PC-3 (cell line): ENCODE data around the gene TANGO6. TPM values are rescaled to one million over a fixed set of nuclear protein-coding genes. Genes with fewer than 3 reads are reported as not detected.
A peak's percentile ranks its signal among the peaks of the same experiment; 100 is the strongest.
"Not testable (repeated sequence)": the region's sequence is repeated elsewhere in the genome, so short reads cannot be mapped to it uniquely, and the experiment has no call there.

ENCODE experiments used
- ATAC-seq: fragments of 200-7000 bp; cut with Tn5 transposase; 2 replicates; pipeline ENCODE4 v1.9.1; 2020; ENCODE audit warnings: mild to moderate bottlenecking, moderate library complexity
- BruUV-seq: library from RNA; stranded (reverse); fragments of 400-500 nt; replicated peaks from 2 replicates; lab custom pipeline; 2021; lab: Mats Ljungman, UMichigan
- CTCF ChIA-PET: fragments of 300-600 bp; sonication (Branson Sonifier 250); formaldehyde crosslinking; loops from one replicate; lab custom pipeline; 2022; ENCODE audit warnings: antibody characterized with exemption; lab: Charles Lee
- POLR2A ChIA-PET: fragments of 300-600 bp; sonication (Branson Sonifier 250); formaldehyde crosslinking; loops from one replicate; lab custom pipeline; 2022; ENCODE audit warnings: antibody characterized with exemption; ENCODE audit not compliant: unreplicated experiment; lab: Charles Lee
- DNase-seq: peaks from one replicate; pipeline ENCODE4 v3.0.0-alpha.2; 2015
- H2AFZ ChIP-seq: fragments of 300-600 bp; sonication (generic); 2 replicates; pipeline ENCODE4 v1.6.0; 2016; ENCODE audit warnings: antibody characterized with exemption, low read length
- H3F3A ChIP-seq: fragments of 300-600 bp; sonication (generic); one replicate; pipeline ENCODE4 v1.6.0; 2017; ENCODE audit warnings: antibody characterized with exemption, low read length, control low read depth, mild to moderate bottlenecking; ENCODE audit not compliant: unreplicated experiment
- H3K27ac ChIP-seq: fragments of 300-600 bp; sonication (generic); 2 replicates; pipeline ENCODE4 v1.5.1; 2016; ENCODE audit warnings: mild to moderate bottlenecking, low read length
- H3K27me3 ChIP-seq: fragments of 300-600 bp; sonication (generic); 2 replicates; pipeline ENCODE4 v1.6.1; 2016; ENCODE audit warnings: low read length, mixed read lengths
- H3K36me3 ChIP-seq: fragments of 300-600 bp; sonication (generic); 2 replicates; pipeline ENCODE4 v1.6.1; 2016; ENCODE audit warnings: low read depth, mixed run types, low read length, mixed read lengths
- H3K4me1 ChIP-seq: fragments of 300-600 bp; sonication (generic); 2 replicates; pipeline ENCODE4 v1.5.1; 2016; ENCODE audit warnings: low read length; ENCODE audit not compliant: insufficient read depth
- H3K4me2 ChIP-seq: fragments of 300-600 bp; sonication (generic); 2 replicates; pipeline ENCODE4 v1.6.0; 2016; ENCODE audit warnings: low read length
- H3K4me3 ChIP-seq: fragments of 300-600 bp; sonication (generic); 2 replicates; pipeline ENCODE4 v1.5.1; 2016; ENCODE audit warnings: mild to moderate bottlenecking, low read length, mixed read lengths
- H3K79me2 ChIP-seq: fragments of 300-600 bp; sonication (generic); 2 replicates; pipeline ENCODE4 v1.6.1; 2017; ENCODE audit warnings: low read length, mixed read lengths
- H3K9ac ChIP-seq: fragments of 300-600 bp; sonication (generic); 2 replicates; pipeline ENCODE4 v1.6.0; 2016; ENCODE audit warnings: mild to moderate bottlenecking, low read length
- H3K9me2 ChIP-seq: fragments of 300-600 bp; sonication (generic); replicated peaks from 2 replicates; pipeline ENCODE4 v1.6.1; 2016; ENCODE audit warnings: mixed run types, low read length, mixed read lengths
- H3K9me3 ChIP-seq: fragments of 300-600 bp; sonication (generic); 2 replicates; pipeline ENCODE4 v1.6.1; 2016; ENCODE audit warnings: low read length, mixed read lengths
- H4K20me1 ChIP-seq: fragments of 300-600 bp; sonication (generic); 2 replicates; pipeline ENCODE4 v1.6.1; 2016; ENCODE audit warnings: low read length, mixed read lengths
- CTCF ChIP-seq: fragments of 300-600 bp; sonication (generic); conservative IDR thresholded peaks from 2 replicates; pipeline ENCODE4 v1.5.1; 2017; ENCODE audit warnings: antibody characterized with exemption, low read depth, mild to moderate bottlenecking, low read length
- EZH2 ChIP-seq: fragments of 300-600 bp; sonication (generic); IDR thresholded peaks from one replicate; pipeline ENCODE4 v1.6.1; 2017; ENCODE audit warnings: antibody characterized with exemption, mild to moderate bottlenecking, low read length; ENCODE audit not compliant: unreplicated experiment
- EZH2phosphoT487 ChIP-seq: fragments of 300-600 bp; sonication (generic); IDR thresholded peaks from 2 replicates; pipeline ENCODE4 v1.6.1; 2018; ENCODE audit warnings: mild to moderate bottlenecking, antibody characterized with exemption, low read length, borderline replicate concordance
- intact Hi-C: fragments of 100-400 bp; cut with micrococcal nuclease; formaldehyde crosslinking; loops from 2 replicates; pipeline ENCODE4 v1.9.0; 2023
- total RNA-seq: library from RNA; depleted of rRNA; stranded (reverse); fragments of >200 nt; gene quantifications from 2 replicates; pipeline ENCODE4 v1.2.3, GENCODE V29; 2014

The TANGO6 gene
- total RNA-seq, 1 experiment from 2014 or later: 9.4 TPM

DNA sequence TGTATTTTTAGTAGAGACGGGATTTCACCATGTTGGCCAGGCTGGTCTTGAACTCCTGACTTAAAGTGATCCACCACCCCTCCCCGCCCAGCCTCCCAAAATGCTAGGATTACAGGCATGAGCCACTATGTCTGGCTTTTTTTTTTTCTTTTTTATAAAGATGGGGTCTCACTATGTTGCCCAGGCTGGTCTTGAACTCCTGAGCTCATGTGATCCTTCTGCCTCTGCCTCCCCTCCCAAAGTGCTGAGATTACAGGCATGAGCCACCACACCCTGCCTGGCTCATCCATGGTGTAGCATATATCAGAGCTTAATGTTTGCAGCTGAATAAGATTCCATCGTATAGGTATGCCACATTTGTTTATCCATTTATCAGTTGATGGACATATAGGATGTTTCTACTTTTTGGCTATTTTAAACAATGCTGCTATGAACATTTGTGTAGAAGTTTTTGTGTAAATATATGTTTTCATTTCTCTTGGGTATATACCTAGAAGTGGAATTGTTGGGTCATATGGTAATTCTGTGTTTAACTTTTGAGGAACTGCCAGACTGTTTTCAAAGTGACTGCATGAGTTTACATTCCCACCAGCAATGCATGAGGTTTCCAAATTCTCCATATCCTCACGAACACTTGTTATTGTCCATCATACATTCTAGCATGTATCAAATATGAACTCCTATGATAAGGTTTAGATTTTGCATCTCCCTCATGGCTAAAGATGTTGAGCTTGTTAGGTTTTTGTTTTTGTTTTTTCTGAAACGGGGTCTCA is 206.5 kb downstream of the TANGO6 start:
- Histone ChIP-seq H2AFZ (no peak overlapping the region), H3K4me3 (no peak overlapping the region), H3K27me3 (no peaks in the 10 kb centered on the region), H3K27ac (no peak overlapping the region), H3K4me2 (no peak overlapping the region), H3K36me3 (no peaks in the 10 kb centered on the region), H3K79me2 (no peaks in the 10 kb centered on the region), H3K9me2 (no peaks in the 10 kb centered on the region), H4K20me1 (no peaks in the 10 kb centered on the region), H3K9ac (no peak overlapping the region), H3F3A (no peaks in the 10 kb centered on the region), H3K9me3 (no peaks in the 10 kb centered on the region), H3K4me1 (0 out of 2 replicates have a peak, but pooled peaks cover 3% of the 10 kb centered on the region)
- intact Hi-C loops: no loop called here
- ChIA-PET POLR2A (no interaction called here), CTCF (no interaction called here)
- no peak for DNase-seq
- TF ChIP-seq CTCF (no peak), EZH2phosphoT487 (no peak), EZH2 (no peak)
- no TSS peak for BruUV-seq
- no peak for ATAC-seq

- H3K9ac ChIP-seq, CTCF ChIA-PET, intact Hi-C loops: not testable (repeated sequence)
These were observed 208.1 kb downstream of the TANGO6 start for GRCh38 chr16:69051517-69051830.

DNA sequence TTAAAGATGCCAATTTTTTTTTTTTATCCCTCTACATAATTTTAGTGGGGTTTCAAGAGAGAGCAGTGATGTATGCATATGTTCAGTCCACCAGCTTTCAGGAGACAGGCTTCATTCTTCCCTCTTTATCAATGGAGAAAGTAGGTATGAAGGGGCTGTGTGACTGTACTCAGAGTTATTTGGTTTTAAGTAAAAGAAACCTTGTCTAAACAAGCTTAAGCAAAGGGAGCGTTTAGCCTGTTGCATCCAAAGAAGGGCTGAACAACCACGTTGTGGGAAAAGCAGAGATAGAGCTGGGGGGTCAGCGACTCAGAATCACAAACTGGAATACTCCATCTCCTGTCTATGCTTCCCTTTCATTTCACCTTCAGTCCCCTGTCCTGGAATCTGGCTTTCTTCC is 211.7 kb downstream of the TANGO6 start:
- Histone ChIP-seq H3K4me2 (no peak overlapping the region), H3K27me3 (no peaks in the 10 kb centered on the region), H3K9ac (no peak overlapping the region), H3K4me3 (no peak overlapping the region), H3K9me2 (no peaks in the 10 kb centered on the region), H3K4me1 (peaks cover 29% of the 10 kb centered on the region), H3K27ac (no peak overlapping the region), H3K36me3 (no peaks in the 10 kb centered on the region), H3F3A (peaks cover 24% of the 10 kb centered on the region), H4K20me1 (no peaks in the 10 kb centered on the region), H2AFZ (no peak overlapping the region), H3K9me3 (no peaks in the 10 kb centered on the region), H3K79me2 (no peaks in the 10 kb centered on the region)
- CTCF ChIA-PET: no interaction called here
- intact Hi-C loops: loop anchor here (5.0 kb wide), 1 partner anchor 38 kb away; no protein-coding TSS in a partner anchor
- TF ChIP-seq CTCF (no peak), EZH2phosphoT487 (no peak), EZH2 (no peak)
- DNase-seq: no peak
- POLR2A ChIA-PET: no interaction called here
- ATAC-seq: no peak
- no TSS peak for BruUV-seq

More at GRCh38 chr16:69051517-69051830, 208.1 kb downstream of the TANGO6 start:
- H3K4me1 ChIP-seq, H3K79me2 ChIP-seq, H2AFZ ChIP-seq, H4K20me1 ChIP-seq, H3K9me3 ChIP-seq, H3K36me3 ChIP-seq, POLR2A ChIA-PET, H3K27me3 ChIP-seq, H3K9me2 ChIP-seq, H3K4me3 ChIP-seq, BruUV-seq, H3K4me2 ChIP-seq, H3F3A ChIP-seq, ATAC-seq, H3K27ac ChIP-seq: not testable (repeated sequence)
- DNase-seq: peak; percentile 10
